Spleen (tissue), 7 donors: ENCODE data around the gene TCF7L1.

Experiments
- CTCF ChIP-seq, 11 experiments: fragments of 200-600 bp in 7 of 11; fragments of 450-650 bp in 4 of 11; sonication (generic) in 4 of 11; IDR thresholded peaks in 8 of 11; conservative IDR thresholded peaks in 3 of 11; 1 replicate in 7 of 11; 2 replicates in 4 of 11; pipeline versions ENCODE4 v1.4.0 to v1.8.0; 2016 to 2021; ENCODE audit warnings: antibody characterized with exemption in 11 of 11, inconsistent platforms in 4 of 11, mild to moderate bottlenecking in 1 of 11
- POLR2A ChIP-seq, 3 donors: fragments of 450-650 bp; IDR thresholded peaks; one replicate each; pipeline ENCODE4 v1.5.1; 2017; ENCODE audit warnings: antibody characterized with exemption in 3 of 3, mild to moderate bottlenecking in 1 of 3
- POLR2AphosphoS5 ChIP-seq, 3 donors: sonication (generic); formaldehyde crosslinking; IDR thresholded peaks; one replicate each; pipeline ENCODE4 v1.5.1; 2017; ENCODE audit warnings: antibody characterized with exemption in 3 of 3
- donor health status: DM: no; HTN: no; CAD: no; lungs with moderate emphysema.
- donor health status: DM: no; HTN: no; CAD: no.
- donor health status: DM: no; HTN: no; CAD: no.

DNA sequence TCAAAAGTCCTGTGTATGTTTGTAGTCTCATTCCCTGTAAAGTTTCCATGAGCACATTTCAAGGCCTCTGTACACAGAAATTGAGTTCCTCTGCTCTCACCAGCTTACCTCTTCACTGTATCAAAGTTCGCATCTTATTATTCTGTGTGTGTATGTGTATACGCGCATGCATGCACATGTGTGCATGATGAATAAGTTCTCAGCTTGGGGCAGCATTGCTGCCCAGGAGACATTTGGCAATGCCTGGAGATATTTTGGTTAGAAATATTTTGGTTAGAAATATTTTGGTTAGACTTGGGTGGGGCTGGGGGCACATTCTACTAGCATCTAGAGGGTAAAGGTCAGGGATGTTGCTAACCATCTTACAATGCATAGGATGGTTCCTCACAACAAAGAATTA, 23.4 kb downstream of the TCF7L1 start:
- TF ChIP-seq POLR2A (IDR thresholded peaks at IDR 0.05) (no peak), CTCF (IDR thresholded peaks at IDR 0.05 in 8 of 11, conservative IDR thresholded peaks at IDR 0.05 in 3 of 11) (no peak), POLR2AphosphoS5 (IDR thresholded peaks at IDR 0.05) (no peak)
